Panc1 (cell line): ENCODE data around the gene MEGF11.

Experiments used
- CTCF ChIP-seq: fragments of 450-650 bp; IDR thresholded peaks from 2 replicates; pipeline ENCODE4 v1.5.1; 2017; ENCODE audit warnings: mild to moderate bottlenecking
- POLR2AphosphoS5 ChIP-seq: IDR thresholded peaks from 2 replicates; pipeline ENCODE4 v1.6.1; 2012; ENCODE audit warnings: mild to moderate bottlenecking, low read depth, low read length, moderate library complexity
- REST ChIP-seq, 2 experiments: IDR thresholded peaks; 2 replicates each; pipeline ENCODE4 v1.6.1; 2011 to 2012; ENCODE audit warnings: low read depth in 2 of 2, control low read depth in 1 of 2, low read length in 1 of 2, mild to moderate bottlenecking in 1 of 2, moderate library complexity in 1 of 2; ENCODE audit not compliant: insufficient read depth in 1 of 2
- SIN3A ChIP-seq: IDR thresholded peaks from 2 replicates; pipeline ENCODE4 v1.6.1; 2012; ENCODE audit warnings: low read depth, mild to moderate bottlenecking, low read length, moderate library complexity, borderline replicate concordance; ENCODE audit not compliant: insufficient read depth

- TF ChIP-seq CTCF: no peak
- TF ChIP-seq POLR2AphosphoS5: no peak
- no peak for TF ChIP-seq REST (IDR thresholded peaks at IDR 0.05; ENCODE audit: insufficient read depth in 1 of 2, low read depth in 2 of 2, low read length in 1 of 2)
- no peak for TF ChIP-seq SIN3A
These were observed 107.8 kb downstream of the MEGF11 start for GRCh38 chr15:66145726-66146182.
